HG03159 (cell line): ENCODE results near the gene CST8.
A peak's percentile ranks its signal among the peaks of the same experiment; 100 is the strongest.

Source experiments
- ATAC-seq: cut with Tn5 transposase; IDR thresholded peaks from one replicate; pipeline ENCODE4 v1.9.1; 2021; ENCODE audit warnings: mild to moderate bottlenecking, moderate library complexity; ENCODE audit not compliant: unreplicated experiment

Gene CST8

DNA sequence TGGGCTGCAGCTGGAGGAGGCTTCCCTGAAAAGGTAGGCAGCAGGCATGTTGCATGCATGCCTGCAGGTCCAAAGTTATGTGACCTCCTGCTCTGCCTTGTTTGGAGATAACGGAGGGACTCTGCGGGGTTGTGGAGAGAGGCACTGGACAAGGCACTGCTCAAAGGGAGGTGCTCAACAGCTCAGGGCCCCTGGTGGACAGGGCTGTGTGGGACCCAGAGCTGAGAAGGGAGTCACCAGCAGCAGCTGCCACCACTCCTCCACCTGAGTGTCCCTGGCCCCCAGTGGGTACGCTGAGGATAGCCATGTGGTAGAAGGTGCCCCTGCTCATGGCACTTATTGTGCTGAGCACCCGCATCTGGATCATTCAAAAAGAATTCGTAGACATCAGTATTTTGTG, 15.5 kb upstream of the CST8 start:
- ATAC-seq, result no peak

DNA sequence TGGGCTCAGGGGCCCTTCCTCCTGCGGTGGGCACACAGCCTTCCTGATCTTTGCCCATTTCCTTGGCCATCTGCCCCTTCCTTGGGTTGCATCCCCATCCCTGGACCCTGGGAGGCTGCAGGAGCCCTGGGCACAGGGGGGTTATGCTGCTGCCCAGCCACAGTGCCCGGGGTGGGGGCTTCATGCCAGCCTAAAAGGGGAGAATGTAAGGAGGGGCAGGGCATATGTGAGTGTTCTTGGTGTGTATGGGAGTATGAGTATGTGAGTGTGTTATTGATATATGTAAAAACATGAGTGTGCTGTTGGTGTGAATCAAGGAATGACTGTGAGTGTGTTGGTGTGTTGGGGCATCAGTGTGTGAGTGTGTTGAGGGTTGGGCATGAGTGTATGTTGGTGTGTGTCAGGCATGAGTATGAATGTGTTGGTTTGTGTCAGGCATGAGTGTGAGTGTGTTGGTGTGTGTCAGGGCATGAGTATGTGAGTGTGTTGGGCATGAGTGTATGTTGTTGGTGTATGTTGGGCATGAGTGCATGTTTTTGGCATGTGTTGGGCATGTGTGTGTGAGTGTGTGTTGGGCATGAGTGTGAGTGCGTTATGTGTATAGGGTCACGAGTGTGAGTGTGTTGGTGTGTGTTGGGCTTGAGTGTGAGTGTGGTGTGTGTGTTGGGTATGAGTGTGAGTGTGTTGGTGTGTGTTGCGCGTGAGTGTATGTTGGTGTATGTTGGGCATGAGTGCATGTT, 14.7 kb upstream of the CST8 start:
- no peak for ATAC-seq

DNA sequence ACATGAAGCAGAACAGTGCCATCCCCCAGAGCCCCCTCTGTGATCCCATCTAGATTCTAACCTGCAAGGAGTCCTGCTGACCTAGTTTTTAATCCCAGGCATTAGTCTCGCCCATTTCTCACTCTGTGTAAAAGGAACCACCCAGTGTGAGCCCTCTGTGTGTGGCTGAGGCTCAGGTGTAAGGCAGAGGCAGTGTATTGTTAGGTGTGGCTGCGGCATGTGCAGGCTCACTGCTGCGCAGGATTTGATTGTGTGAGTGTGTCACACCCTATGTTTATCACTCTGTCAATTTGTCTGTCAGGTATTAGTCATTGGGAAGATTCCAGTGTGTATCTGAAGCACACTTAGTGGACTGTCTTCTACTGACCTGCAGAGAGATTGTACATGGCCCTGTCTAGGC, 13.7 kb upstream of the CST8 start:
- no peak for ATAC-seq

DNA sequence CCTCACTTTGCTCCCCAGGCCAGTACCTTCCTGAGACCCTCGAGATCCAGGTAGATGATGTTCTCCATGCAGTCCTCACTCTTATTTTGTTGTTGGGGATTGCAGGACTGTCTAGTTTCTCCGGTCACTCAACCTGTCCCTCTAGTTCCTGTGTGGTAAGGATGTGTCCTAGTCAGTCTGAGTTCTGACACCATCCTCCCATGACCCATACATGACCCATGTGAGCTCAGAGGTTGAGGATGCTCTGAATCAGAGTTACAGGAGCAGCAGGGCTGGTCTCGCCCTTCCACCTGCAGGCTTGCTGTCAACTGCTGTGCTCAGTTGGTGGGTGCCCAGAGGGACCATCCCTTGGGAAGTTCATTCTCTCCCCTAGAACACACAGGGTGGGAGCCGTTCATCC, 11.9 kb upstream of the CST8 start:
- ATAC-seq, result no peak

DNA sequence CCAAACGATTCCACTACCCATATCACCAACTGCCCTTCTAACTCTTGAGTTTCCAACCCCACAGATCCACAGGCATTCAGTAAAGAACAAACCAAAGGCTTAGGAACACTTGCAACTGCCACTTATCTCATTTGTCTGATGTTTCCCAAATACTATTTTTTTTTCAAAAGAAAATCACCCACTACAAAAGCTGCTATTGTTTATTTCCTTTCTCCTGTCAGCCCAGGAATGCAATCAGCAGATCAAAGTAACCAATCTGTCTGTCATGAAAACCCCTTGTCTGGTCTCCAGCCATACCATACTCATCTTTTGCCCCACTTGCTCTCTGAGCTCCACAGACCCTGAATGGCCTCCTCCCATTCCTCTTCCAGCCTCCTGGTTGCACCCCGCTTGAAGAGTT, 8.8 kb upstream of the CST8 start:
- no peak for ATAC-seq

DNA sequence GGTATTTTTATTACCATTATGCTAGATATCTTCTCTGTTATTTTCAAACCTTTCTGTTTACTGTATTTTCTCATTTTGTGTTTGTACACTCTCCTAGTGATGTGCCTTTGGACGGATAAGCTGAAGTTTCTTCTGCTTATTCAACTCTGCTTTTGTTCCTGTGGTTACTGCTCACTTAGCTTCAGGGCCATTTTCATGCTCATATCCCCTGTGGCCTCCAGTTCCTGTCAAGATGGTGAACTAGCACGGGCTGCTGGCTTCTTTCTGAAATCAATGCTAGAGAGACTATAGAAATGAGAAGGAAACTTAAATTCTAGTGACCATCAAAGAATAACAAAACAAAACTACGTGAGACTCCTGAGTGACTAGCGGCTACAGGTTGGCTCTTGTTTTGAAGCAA, 6.8 kb upstream of the CST8 start:
- ATAC-seq, result no peak

DNA sequence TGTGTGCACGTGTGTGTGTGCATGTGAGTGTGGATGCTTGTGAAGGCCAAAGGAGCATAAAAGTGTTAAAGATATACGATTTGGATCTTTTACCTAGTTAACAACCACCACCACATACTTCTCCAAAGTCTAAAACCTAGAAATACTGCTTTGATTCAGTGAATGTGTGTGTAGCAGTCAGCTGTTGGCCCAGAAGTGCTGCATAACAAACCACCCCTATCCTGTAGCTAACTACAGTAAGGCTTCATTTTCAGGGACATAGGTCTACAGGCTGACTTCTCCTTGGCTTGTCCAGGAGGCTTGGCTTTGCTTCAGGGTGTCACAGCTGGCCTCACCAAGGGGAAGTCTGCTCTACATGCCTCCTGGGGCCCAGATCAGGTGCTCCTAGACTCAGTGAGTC, 2.4 kb upstream of the CST8 start:
- no peak for ATAC-seq

DNA sequence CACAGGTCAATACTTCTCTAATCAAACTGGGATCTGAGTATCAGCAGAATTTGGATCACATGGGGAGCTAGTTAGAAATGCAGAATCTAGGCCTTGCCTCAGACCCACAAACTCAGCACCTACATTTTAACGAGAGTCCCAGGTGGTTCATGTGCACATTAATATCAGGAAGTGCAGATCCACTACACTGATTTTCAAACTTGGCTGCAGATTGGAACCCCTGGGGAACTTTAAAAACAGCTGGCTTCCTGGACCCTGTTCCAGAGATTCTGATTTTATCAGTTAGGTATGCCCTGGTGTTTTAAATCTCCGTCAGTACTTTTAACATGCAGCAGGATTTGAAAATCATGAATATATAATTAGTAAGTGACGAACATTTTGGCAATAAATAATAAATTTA, 1.9 kb upstream of the CST8 start:
- ATAC-seq, result no peak

DNA sequence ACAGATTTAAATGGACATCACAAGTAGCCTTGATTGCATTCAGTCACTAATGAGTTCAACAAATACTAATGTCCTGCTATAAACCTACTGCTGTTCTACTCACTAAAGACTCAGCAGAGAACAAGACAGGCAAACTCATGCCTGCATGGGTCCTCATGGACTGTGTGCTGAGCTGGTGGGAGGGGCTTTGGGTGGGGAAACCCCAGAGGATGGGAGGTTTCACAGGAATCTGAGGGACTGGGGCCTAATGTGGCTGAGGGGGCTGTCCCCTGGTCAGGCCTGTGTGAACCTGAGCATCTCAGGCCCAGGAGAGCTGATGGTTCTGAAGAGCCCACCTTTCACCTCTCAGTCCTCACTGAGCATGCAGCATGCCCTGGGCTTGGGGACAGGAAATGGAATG, 1.4 kb downstream of the CST8 start:
- no peak for ATAC-seq

GRCh38 chr20:23493172-23493772, 2.4 kb downstream of the CST8 start:
- ATAC-seq, result no peak

- ATAC-seq, result no peak
Measured at GRCh38 chr20:23497536-23497935, 6.6 kb downstream of the CST8 start.

DNA sequence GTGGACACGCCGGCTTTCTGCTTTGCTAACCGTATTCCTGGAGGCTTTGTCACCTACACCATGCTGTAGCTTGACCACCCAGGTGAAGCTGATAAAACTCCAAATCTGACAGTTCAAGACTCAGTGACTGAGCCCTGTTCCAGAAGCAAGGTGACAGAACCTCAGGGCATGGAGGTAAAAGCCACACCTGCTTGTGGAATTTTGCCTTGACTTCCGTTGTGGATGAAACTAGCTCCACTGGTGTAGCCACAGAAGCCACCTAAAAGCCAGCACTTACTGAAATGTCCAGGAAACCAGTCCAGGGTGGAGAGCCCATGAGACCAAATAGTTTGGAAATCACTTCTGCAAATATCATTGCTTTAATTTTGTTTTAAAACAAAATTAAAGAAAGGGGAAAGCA, 11.0 kb downstream of the CST8 start:
- ATAC-seq, result no peak

GRCh38 chr20:23503649-23504048, 12.7 kb downstream of the CST8 start:
- ATAC-seq, result no peak

GRCh38 chr20:23507346-23507745, 16.4 kb downstream of the CST8 start:
- ATAC-seq, result no peak

DNA sequence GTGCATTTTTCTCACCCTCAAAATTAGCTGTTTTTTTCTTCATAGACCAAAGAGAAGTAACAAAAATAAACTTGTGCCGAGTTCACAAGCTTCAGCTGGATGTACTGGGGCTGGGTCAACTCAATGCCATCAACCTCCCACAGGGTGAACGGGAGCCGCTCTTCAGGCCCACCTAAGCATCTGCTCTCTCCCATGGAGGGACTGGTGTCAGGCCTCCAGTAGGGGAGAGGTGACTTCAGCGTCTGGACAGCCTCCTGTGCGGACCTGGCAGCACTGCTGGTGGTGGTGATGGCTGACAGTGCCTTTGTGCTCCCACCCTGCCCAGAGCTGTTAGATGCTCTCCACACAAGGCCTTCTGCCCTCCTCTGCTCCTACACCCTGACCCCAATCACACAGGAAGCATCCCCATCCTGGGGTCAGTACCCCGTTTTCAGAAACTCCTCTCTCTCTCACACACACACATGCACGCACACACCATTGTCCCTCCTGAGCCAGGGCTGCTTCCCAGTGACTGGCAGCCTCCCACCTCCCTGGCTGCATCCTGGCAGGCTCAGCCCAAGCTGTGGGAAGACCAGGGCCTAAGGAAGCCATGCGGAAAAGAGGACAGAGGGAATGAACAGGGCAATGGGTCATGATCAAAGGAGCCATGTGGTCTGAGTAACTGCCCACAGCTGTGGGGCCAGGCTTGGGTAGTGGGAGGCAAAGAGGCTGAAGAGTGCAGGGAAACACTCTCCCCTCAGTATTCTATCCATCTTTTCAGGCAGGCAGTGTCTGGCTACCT, 17.7 kb downstream of the CST8 start:
- ATAC-seq, result no peak

GRCh38 chr20:23509247-23509913, 18.5 kb downstream of the CST8 start:
- ATAC-seq, result no peak

DNA sequence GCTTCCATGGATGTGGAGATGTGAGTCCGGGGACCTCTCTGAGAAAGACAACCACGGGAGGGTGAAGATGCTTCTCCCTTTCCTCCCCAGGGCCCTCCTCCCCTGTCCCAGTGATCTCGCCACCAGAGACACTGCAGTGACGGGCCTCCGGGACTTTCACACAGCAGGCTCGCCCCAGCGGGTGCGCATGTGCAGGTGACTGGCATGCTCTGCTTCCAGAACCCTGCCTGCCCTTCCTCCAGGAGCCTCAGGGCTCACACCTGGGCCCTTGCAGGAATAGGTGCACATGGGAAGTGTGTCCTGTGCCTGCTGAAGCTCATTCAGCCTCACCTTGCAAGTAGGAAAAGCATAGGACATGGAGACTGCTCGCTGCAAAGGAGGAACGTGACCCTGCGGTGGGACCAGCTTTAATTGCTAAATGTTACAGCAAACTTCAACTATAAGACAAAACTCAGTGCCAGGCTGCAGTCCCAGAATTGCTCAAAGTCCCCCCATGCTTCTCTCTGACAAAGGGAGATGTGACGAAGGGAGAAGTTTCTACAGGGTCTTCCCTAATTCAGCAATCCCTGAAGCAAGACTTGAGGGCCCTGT, 19.2 kb downstream of the CST8 start:
- no peak for ATAC-seq

- peak; percentile 82 for ATAC-seq
Measured at GRCh38 chr20:23513164-23513563, 22.2 kb downstream of the CST8 start.

DNA sequence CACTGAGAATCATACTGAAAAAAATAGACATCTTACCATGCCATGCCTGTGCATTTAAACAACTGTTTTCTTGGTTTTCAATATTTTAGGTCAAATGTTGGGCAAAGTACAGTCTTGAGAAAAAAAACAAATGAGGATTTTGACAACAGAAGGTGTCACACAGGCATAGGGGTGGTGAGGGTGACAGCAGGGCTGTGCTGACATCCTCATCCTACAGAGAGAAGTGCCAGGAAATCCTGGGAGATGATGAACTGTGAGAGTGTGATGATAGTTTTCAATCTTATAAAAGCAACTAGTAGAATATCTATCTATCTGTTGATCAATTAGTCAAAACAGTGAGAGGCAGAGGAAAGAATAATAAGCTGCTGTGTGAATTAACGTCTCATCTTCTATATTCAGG, 23.9 kb downstream of the CST8 start:
- ATAC-seq, result no peak

GRCh38 chr20:23515250-23515939, 24.5 kb downstream of the CST8 start:
- no peak for ATAC-seq

GRCh38 chr20:23517719-23518118, 26.8 kb downstream of the CST8 start:
- ATAC-seq, result no peak
